ENCODE results near the gene TLCD3B. TPM values are rescaled to one million over a fixed set of nuclear protein-coding genes. Genes with fewer than 3 reads are reported as not detected.
A peak's percentile ranks its signal among the peaks of the same experiment; 100 is the strongest.

TLCD3B gene
- total and polyA plus RNA-seq, 9 of the 15 experiments (the other 6 are each of a cell fraction or from before 2014, with no cell fraction given): 0.10 to 0.52 (median 0.23) TPM; not detected in 4

- peaks cover 4% of the 10 kb centered on the region for H3K9me1 ChIP-seq (ENCODE audit: control insufficient read depth, insufficient read depth, low read length)
- no peak overlapping the region for H2AFZ ChIP-seq (ENCODE audit: low read depth, low read length)
- no peak overlapping the region for H3K27ac ChIP-seq (ENCODE audit: extremely low read depth, low read depth, low read length)
- intact Hi-C loops (cut with micrococcal nuclease): loop anchor here (10.0 kb wide), 1 partner anchor 212 kb away; the partner anchor contains the start of genes PAGR1 and PRRT2
- FAIRE-seq: no peak
- H3K4me3 ChIP-seq: no peak overlapping the region
- peaks cover 17 to 77% of the 10 kb centered on the region in 2 experiments for H3K27me3 ChIP-seq (ENCODE audit: control insufficient read depth in 2 of 2, insufficient read depth in 2 of 2, low read length in 2 of 2)
- no peaks in the 10 kb centered on the region for H3K79me2 ChIP-seq (ENCODE audit: control insufficient read depth, insufficient read depth, low read length)
- no peaks in the 10 kb centered on the region for H3K36me3 ChIP-seq (ENCODE audit: control insufficient read depth, insufficient read depth, low read length)
- no TSS peak for BruUV-seq (replicated peaks)
- 4% methylated on average over 15 of the region's 18 CpGs for WGBS (ENCODE audit: insufficient coverage, low coverage, missing lambda C conversion rate)
- H3K9ac ChIP-seq (ENCODE audit: insufficient read depth in 1 of 2, low read depth in 2 of 2, low read length in 2 of 2): peak overlapping the region in 1 of 2 experiments; percentile 35; a peak in 2 of 4 replicates
- H3K9me3 ChIP-seq (replicated peaks; ENCODE audit: control insufficient read depth, insufficient read depth, low read depth, low read length): no peaks in the 10 kb centered on the region
- no peak for DNase-seq (ENCODE audit: extremely low read depth in 1 of 4, low spot score in 3 of 4)
- peaks cover 13% of the 10 kb centered on the region; the same call in 1 of the 2 replicates for H4K20me1 ChIP-seq (replicated peaks; ENCODE audit: control insufficient read depth, insufficient read depth, low read length)
- peaks cover 0 to 34% of the 10 kb centered on the region in 2 experiments; a peak in 2 of 5 replicates for H3K4me1 ChIP-seq (replicated peaks in 1 of 2; ENCODE audit: control insufficient read depth in 2 of 2, insufficient read depth in 2 of 2, low read length in 2 of 2)
- H3K4me2 ChIP-seq (ENCODE audit: insufficient read depth, low read length): no peak overlapping the region
- ATAC-seq: no peak
- ChIA-PET POLR2A (interaction anchor here (0.6 kb wide), 1 partner anchor 154 kb away, joined by 5 read pairs; no protein-coding TSS in a partner anchor), CTCF (ENCODE audit: low intra/inter-chr PET ratio) (no interaction called here)
- in situ Hi-C loops (cut with MboI): loop anchor here (10.0 kb wide), 1 partner anchor 332 kb away; no protein-coding TSS in a partner anchor
- TF ChIP-seq BDP1 (IDR thresholded peaks at IDR 0.05; ENCODE audit: insufficient read depth, insufficient read length) (no peak), GATA2 (CRISPR knock-in tag; IDR thresholded peaks at IDR 0.05) (no peak), HDAC6 (IDR thresholded peaks at IDR 0.05; ENCODE audit: low read depth, low read length) (no peak), NCOA2 (IDR thresholded peaks at IDR 0.05; ENCODE audit: partially characterized antibody in 2 of 2) (no peak), KLF6 (CRISPR knock-in tag; IDR thresholded peaks at IDR 0.05; ENCODE audit: borderline replicate concordance) (no peak), IRF2 (CRISPR knock-in tag; IDR thresholded peaks at IDR 0.05) (no peak), KAT2B (IDR thresholded peaks at IDR 0.05; ENCODE audit: low read depth, low read length) (no peak), TAL1 (IDR thresholded peaks at IDR 0.05) (no peak), ZNF592 (IDR thresholded peaks at IDR 0.05) (no peak), BACH1 (tag; IDR thresholded peaks at IDR 0.05) (no peak), ZBTB8A (IDR thresholded peaks at IDR 0.05; ENCODE audit: partially characterized antibody) (no peak), RERE (CRISPR knock-in tag; IDR thresholded peaks at IDR 0.05; ENCODE audit: borderline replicate concordance) (no peak), GTF2A2 (tag; IDR thresholded peaks at IDR 0.05) (no peak)
These were observed 4.6 kb downstream of the TLCD3B start for GRCh38 chr16:30026449-30026848.

Measured in K562 (cell line).